SK-N-MC (cell line): Measurements from ENCODE around the gene KCNIP2.

Source experiments
- EZH2 ChIP-seq: fragments of 200-600 bp; sonication (generic); IDR thresholded peaks from one replicate; pipeline ENCODE4 v1.6.1; 2017; ENCODE audit warnings: antibody characterized with exemption
- FOXP2 ChIP-seq: optimal IDR thresholded peaks from 2 replicates; pipeline ENCODE3; 2011; ENCODE audit warnings: mild to moderate bottlenecking, moderate library complexity; ENCODE audit not compliant: insufficient read depth; ENCODE audit errors: extremely low read length, control extremely low read depth
- POLR2AphosphoS5 ChIP-seq: IDR thresholded peaks from 2 replicates; pipeline ENCODE4 v1.6.1; 2012; ENCODE audit warnings: mild to moderate bottlenecking, low read depth, low read length, borderline replicate concordance

GRCh38 chr10:101839416-101840063 is 4.1 kb downstream of the KCNIP2 start:
- TF ChIP-seq EZH2: no peak
- no peak for TF ChIP-seq POLR2AphosphoS5
- no peak for TF ChIP-seq FOXP2
